Mucosa of rectum (tissue), 2 donors: ENCODE measurements around the gene PYDC2.

Experiments used
- H3K27ac ChIP-seq, 2 donors: one replicate each; pipeline ENCODE4 v1.7.0; 2013; ENCODE audit warnings: inconsistent platforms in 2 of 2, low read depth in 2 of 2, low read length in 2 of 2
- H3K27me3 ChIP-seq, 2 donors: one replicate each; pipeline ENCODE4 v1.7.0; 2013; ENCODE audit warnings: low read length in 2 of 2; ENCODE audit not compliant: control insufficient read depth in 2 of 2, insufficient read depth in 2 of 2
- H3K36me3 ChIP-seq, 2 donors: one replicate each; pipeline ENCODE4 v1.7.0; 2013; ENCODE audit warnings: low read length in 2 of 2; ENCODE audit not compliant: control insufficient read depth in 2 of 2, insufficient read depth in 2 of 2
- H3K4me1 ChIP-seq, 2 donors: one replicate each; pipeline ENCODE4 v1.7.0; 2013; ENCODE audit warnings: low read length in 2 of 2, mild to moderate bottlenecking in 1 of 2; ENCODE audit not compliant: control insufficient read depth in 2 of 2, insufficient read depth in 2 of 2
- H3K4me3 ChIP-seq, 2 donors: one replicate each; pipeline ENCODE4 v1.7.0; 2013; ENCODE audit warnings: low read length in 2 of 2
- H3K9ac ChIP-seq, 2 donors: one replicate each; pipeline ENCODE4 v1.7.0; 2013; ENCODE audit warnings: low read length in 2 of 2, low read depth in 1 of 2, mild to moderate bottlenecking in 1 of 2
- H3K9me3 ChIP-seq, 2 donors: one replicate each; pipeline ENCODE4 v1.7.0; 2013; ENCODE audit warnings: low read length in 2 of 2; ENCODE audit not compliant: control insufficient read depth in 2 of 2
- donor health status: healthy.
- donor health status: Normal muscosa, but diverticular disease.

Gene PYDC2

DNA sequence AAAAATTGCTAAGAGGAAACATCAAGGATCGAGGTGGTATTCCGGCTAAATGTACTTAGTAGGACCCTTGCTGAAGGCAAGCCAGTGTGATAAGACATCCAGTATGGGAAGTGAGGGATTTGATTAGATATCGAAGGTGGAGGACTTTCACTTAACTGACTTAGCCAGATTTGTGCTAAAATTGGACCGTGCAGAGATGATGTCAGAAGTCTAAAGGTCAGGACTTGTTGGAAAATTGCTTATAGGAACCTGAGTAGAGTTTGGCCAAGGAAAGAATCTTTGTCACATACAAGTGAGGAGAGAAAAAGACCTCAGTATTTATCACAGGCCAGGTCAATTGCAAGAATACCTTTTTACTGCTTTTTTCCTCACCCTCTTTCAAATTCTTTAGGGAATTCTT is 30.9 kb upstream of the PYDC2 start:
- Histone ChIP-seq H3K36me3 (no peaks in the 10 kb centered on the region), H3K4me3 (no peak overlapping the region), H3K9me3 (no peaks in the 10 kb centered on the region), H3K4me1 (no peaks in the 10 kb centered on the region), H3K27me3 (no peaks in the 10 kb centered on the region), H3K9ac (no peak overlapping the region), H3K27ac (no peak overlapping the region)

DNA sequence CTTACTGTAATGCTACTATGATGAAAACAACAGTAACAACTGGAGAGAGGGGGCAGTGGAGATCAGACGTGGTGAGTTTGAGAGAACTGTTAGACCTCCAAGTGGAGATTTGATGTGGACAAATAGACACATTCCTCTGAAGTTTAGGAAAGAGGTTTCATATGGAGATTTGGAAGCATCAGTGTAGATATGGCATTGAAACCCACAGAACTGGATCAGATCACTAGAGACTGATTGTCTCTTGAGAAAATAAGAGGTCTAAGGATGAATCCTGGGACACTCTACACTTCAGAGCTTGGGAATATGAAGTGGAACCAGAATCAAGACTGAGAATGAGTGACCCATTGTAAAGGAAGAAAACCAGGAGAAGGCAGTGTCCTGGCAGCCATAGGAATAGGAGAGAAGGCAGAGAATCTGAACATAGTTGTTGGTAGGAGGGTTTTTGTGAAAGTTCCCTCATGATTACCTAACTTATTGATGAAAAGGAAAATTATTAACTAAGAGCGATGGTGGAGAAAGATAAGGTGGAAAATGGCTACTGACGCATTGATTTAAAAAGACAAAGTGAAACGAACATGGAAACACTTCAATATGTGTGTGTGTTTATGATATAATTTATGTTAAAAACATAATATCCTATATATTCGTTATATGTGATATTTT is 29.7 kb upstream of the PYDC2 start:
- H3K27me3 ChIP-seq: no peaks in the 10 kb centered on the region
- H3K27ac ChIP-seq: no peak overlapping the region
- H3K9me3 ChIP-seq: no peaks in the 10 kb centered on the region

DNA sequence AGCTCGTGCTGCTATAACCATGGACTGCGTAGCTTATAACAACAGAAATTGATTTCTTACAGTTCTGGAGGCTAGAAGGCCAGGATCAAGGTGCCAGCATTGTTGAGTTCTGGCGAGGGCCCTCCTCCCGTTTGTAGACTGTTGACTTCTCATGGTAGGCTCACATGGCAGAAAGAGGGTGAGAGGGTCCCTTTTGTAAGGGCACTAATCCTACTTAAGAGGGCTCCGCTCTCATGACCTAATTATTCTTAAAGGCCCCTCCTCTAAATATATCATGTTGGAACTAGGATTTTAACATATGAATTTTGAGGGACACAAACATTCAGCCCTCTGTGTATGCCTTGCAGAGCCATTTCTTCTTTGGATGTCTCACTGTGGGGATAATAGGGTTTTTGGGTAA is 28.8 kb upstream of the PYDC2 start:
- Histone ChIP-seq H3K9me3 (no peaks in the 10 kb centered on the region), H3K4me1 (no peaks in the 10 kb centered on the region), H3K9ac (no peak overlapping the region), H3K27ac (no peak overlapping the region), H3K36me3 (no peaks in the 10 kb centered on the region), H3K27me3 (no peaks in the 10 kb centered on the region), H3K4me3 (no peak overlapping the region)

More for the DNA sequence above, 29.7 kb upstream of the PYDC2 start:
- H3K4me3 ChIP-seq: no peak overlapping the region
- no peaks in the 10 kb centered on the region for H3K4me1 ChIP-seq
- no peak overlapping the region for H3K9ac ChIP-seq
- no peaks in the 10 kb centered on the region for H3K36me3 ChIP-seq

- no peaks in the 10 kb centered on the region for H3K4me1 ChIP-seq
- H3K9ac ChIP-seq: no peak overlapping the region
- no peak overlapping the region for H3K4me3 ChIP-seq
- no peaks in the 10 kb centered on the region for H3K9me3 ChIP-seq
- no peaks in the 10 kb centered on the region for H3K36me3 ChIP-seq
- no peaks in the 10 kb centered on the region for H3K27me3 ChIP-seq
- no peak overlapping the region for H3K27ac ChIP-seq
Measured at GRCh38 chr3:191434024-191434423, 26.9 kb upstream of the PYDC2 start.

DNA sequence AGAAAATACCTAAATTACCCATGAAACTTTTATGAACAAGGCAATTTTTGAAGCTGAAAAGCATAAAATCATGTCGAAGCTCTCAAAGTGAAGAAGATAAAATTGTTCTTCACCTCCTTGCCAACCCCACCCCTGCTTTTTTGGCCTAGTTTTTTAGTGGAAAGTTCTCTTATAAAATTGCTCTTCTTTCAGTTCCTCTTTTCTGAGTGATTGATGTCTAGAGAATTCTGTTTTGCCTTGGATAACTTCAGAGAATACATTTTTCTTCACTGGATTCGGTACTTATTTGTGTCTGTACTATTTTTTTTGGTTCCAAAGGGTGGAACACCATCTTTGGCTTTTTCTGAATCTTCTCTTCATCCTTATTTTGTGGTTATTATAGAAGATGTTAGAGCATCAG is 25.0 kb upstream of the PYDC2 start:
- Histone ChIP-seq H3K4me1 (no peaks in the 10 kb centered on the region), H3K36me3 (no peaks in the 10 kb centered on the region), H3K9ac (no peak overlapping the region), H3K27me3 (no peaks in the 10 kb centered on the region), H3K9me3 (peaks cover 0 to 2% of the 10 kb centered on the region in 2 donors), H3K27ac (no peak overlapping the region), H3K4me3 (no peak overlapping the region)

GRCh38 chr3:191438150-191438814 is 22.7 kb upstream of the PYDC2 start:
- no peaks in the 10 kb centered on the region for H3K4me1 ChIP-seq
- no peaks in the 10 kb centered on the region for H3K36me3 ChIP-seq
- no peak overlapping the region for H3K9ac ChIP-seq
- no peaks in the 10 kb centered on the region for H3K27me3 ChIP-seq
- H3K9me3 ChIP-seq: peaks cover 0 to 2% of the 10 kb centered on the region in 2 donors
- no peak overlapping the region for H3K27ac ChIP-seq
- no peak overlapping the region for H3K4me3 ChIP-seq

GRCh38 chr3:191440532-191440931 is 20.4 kb upstream of the PYDC2 start:
- Histone ChIP-seq H3K36me3 (no peaks in the 10 kb centered on the region), H3K4me1 (no peaks in the 10 kb centered on the region), H3K9ac (no peak overlapping the region), H3K27ac (no peak overlapping the region), H3K9me3 (peaks cover 0 to 2% of the 10 kb centered on the region in 2 donors), H3K4me3 (no peak overlapping the region), H3K27me3 (no peaks in the 10 kb centered on the region)

DNA sequence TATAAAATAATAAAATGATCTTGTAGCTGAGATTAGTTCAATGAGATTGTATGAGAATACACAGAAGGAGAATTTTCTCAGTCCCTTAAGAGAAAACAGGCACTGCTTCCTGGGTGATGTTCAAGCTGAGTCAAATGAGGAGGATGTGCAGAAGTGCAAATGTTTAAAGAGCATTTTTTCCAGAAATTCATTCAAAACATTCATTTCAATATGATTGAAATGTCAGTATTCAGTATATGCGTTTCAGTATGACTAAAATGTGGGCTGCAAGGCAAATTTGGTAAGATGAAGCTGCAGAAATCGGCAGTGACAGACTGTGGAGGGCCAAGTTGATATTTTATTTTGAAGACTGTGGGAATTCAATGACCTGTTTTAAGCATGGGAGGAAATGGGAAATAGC is 19.3 kb upstream of the PYDC2 start:
- Histone ChIP-seq H3K9me3 (peaks cover 0 to 2% of the 10 kb centered on the region in 2 donors), H3K4me3 (no peak overlapping the region), H3K27ac (no peak overlapping the region), H3K27me3 (no peaks in the 10 kb centered on the region), H3K4me1 (no peaks in the 10 kb centered on the region), H3K36me3 (no peaks in the 10 kb centered on the region), H3K9ac (no peak overlapping the region)

- H3K27ac ChIP-seq: no peak overlapping the region
- H3K4me1 ChIP-seq: no peaks in the 10 kb centered on the region
- H3K9ac ChIP-seq: no peak overlapping the region
- peaks cover 0 to 2% of the 10 kb centered on the region in 2 donors for H3K9me3 ChIP-seq
- H3K4me3 ChIP-seq: no peak overlapping the region
- H3K36me3 ChIP-seq: no peaks in the 10 kb centered on the region
- no peaks in the 10 kb centered on the region for H3K27me3 ChIP-seq
Measured at GRCh38 chr3:191444569-191444968, 16.4 kb upstream of the PYDC2 start.

DNA sequence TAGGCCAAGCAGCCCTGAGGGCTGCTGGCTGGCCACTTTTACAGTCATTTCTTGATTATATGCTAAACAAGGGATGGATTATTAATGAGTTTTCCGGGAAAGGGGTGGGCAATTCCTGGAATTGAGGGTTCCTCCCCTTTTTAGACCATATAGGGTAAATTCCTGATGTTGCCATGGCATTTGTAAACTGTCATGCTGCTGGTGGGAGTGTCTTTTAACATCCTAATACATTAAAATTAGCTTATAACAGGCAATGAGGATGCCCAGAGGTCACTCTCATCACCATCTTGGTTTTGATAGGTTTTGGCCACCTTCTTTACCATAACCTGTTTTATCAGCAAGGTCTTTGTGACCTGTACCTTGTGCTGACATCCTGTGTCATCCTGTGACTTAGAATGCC is 11.7 kb upstream of the PYDC2 start:
- Histone ChIP-seq H3K4me3 (no peak overlapping the region), H3K9ac (no peak overlapping the region), H3K9me3 (no peaks in the 10 kb centered on the region), H3K27me3 (no peaks in the 10 kb centered on the region), H3K4me1 (no peaks in the 10 kb centered on the region), H3K27ac (no peak overlapping the region), H3K36me3 (no peaks in the 10 kb centered on the region)
